Activated T-cell treated with anti-CD3 and anti-CD28 coated beads for 1 hour (primary cell): ENCODE results near the gene ETV1.
A peak's percentile ranks its signal among the peaks of the same experiment; 100 is the strongest.

Experiments used
- DNase-seq: peaks from one replicate; pipeline ENCODE4 v3.0.0-alpha.2; 2020; ENCODE audit warnings: low read depth

The ETV1 gene

GRCh38 chr7:13879143-13879542 lies 110.3 kb downstream of the ETV1 start:
- no peak for DNase-seq

DNA sequence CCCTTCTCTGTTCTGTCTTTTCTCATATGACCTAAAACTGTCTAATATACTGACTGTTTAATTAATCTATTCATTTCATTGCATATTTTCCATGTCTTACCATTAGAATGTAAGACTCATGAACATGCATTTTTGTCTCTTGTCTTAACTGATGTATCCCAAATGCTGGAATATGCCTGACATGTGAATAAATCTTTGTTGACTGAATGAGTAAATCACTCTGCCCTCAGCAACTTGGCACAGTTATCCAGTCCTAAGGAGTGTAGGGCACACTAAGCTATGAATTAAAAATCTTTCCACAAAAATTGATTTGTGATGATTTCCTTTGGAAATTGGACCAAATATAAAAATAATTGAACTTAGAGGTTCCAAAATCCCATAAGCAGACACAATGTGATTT lies 111.3 kb downstream of the ETV1 start:
- no peak for DNase-seq

DNA sequence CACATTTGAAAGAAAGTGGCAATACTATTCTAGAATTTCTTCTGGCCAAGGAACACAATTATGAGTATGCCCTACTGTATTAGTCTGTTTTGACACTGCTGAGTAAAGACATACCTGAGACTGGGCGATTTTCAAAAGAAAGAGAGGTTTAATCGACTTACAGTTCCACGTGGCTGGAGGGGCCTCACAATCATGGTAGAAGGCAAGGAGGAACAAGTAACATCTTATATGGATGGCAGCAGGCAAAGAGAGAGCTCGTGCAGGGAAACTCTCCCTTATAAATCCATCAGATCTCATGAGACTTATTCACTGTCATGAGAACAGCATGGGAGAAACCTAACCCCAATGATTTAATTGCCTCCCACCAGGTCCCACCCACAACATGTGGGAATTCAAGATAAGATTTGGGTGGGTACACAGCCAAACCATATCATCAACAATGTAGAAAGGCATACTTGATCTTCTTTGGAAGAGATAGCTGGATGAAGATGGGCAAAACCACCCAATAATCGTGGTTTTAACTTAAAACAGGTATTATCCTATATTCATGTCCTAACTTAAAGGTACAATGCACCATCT lies 113.9 kb downstream of the ETV1 start:
- DNase-seq, result no peak

DNA sequence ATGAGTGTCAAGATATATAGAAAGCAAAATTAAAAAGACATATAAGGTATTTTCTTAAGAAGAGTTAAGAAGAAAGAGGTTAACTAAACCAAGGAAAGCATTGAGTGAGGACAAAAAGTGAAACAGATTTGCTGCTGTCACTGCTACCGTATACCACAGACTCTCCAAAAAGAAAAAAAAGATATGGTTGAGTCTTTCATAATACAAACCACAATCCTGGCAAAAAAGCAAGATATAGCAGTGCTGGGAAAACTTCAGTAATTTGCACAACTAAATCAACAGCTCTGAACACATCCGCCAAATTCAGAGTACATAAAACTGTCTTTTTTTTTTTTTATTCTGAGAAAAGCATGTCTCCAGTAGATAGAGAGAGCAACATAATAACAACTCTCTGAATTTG lies 114.7 kb downstream of the ETV1 start:
- DNase-seq, result no peak

- no peak for DNase-seq
These were observed 116.8 kb downstream of the ETV1 start for GRCh38 chr7:13872709-13873108.

- DNase-seq, result no peak
These were observed 118.5 kb downstream of the ETV1 start for GRCh38 chr7:13871008-13871407.

- no peak for DNase-seq
These were observed 128.7 kb downstream of the ETV1 start for GRCh38 chr7:13860734-13861133.

DNA sequence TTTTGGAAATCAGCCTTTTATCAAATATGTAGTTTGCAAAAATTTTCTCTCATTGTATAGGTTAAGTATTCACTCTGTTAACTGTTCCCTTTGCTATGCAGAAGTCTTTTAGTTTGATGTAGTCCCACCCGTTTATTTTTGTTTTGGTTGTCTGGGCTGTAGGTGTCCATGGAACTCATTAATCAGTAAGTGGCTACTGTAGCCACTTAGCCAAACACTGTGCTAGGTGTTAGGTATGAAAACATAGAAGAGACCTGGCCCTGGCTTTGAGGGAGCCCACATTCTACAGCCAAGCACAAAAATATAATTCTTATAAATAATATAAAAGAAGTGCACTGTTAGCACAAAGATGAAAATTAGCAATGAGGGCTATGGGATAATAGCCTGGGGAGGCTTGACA lies 133.5 kb downstream of the ETV1 start:
- DNase-seq, result no peak

DNA sequence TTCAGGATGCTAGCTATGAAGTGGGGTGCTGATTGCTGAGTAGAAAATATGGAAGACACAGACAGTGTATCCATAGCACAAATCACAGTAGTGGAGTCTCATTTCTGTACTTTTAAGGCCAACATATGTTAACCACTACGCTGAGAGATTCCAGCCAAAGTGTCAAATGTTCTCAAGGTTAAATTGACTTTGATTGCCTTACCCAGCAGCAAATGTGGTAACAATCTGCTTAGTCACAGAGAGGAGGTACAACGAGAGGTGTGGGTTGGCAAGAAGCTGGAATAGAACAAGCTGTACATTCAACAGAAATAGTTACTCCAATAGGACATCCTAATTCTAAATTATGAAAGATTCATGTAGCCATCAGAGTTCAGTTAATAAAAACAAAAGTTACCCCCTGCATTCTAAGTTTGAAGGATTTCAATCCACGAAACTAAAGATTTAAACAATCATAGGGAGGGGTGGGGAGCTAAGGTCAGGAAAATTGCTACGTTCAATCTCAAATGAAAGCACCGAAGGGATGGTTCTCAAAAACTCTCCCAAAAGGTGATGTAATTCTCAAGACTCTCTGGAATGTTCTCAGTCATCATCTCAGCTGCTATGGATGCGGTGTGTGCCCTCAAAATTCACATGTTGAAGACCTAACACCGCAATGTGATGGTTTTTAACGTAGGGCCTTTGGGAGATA lies 137.0 kb downstream of the ETV1 start:
- no peak for DNase-seq

DNA sequence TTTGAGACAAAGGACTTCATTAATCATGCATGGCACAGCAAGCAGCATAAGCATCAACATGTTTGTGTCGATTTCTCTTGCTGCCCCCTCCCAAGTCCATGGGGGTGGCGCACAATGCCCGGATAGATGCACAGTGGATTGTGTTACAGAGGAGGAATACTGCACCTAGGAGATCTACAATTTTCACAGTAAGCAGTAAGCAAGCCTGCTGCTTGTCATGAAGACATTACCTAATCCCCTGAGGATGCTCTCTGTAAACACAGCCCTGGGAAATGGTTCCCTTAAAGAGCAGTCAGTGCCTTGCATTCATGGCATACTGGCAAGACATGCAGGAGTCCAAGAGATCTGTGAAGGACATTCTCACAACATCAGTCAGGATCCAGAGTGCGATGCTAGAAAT lies 137.7 kb downstream of the ETV1 start:
- no peak for DNase-seq

DNA sequence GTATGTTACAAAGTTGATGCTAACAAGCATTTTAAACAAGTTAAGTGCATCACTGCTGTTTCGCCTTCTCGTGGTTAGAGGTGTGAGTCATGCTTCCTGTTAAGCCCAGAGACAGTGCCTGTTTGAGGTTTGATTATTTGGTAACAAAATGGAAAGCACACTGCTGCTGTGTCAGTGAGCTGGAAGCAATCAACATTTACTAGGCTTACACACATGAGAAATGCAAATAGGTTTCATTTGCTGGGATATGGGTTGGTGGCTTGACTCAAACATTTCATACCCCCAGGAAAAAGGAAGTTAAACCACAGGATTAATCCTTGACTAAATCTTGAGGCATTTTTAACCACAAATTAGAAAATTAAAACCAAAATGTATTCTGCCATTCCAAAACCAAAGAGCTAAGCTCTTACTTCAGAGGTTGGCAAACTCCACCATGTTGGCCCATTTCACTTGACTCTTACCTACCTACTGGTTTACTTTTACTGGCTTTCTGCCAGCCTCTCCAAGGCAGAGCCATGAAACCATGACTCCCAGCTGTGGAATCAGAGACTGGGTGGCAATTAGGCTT lies 139.2 kb downstream of the ETV1 start:
- DNase-seq, result peak; percentile 20

GRCh38 chr7:13849163-13849892 lies 140.1 kb downstream of the ETV1 start:
- DNase-seq, result no peak

GRCh38 chr7:13848681-13849131 lies 140.8 kb downstream of the ETV1 start:
- no peak for DNase-seq

DNA sequence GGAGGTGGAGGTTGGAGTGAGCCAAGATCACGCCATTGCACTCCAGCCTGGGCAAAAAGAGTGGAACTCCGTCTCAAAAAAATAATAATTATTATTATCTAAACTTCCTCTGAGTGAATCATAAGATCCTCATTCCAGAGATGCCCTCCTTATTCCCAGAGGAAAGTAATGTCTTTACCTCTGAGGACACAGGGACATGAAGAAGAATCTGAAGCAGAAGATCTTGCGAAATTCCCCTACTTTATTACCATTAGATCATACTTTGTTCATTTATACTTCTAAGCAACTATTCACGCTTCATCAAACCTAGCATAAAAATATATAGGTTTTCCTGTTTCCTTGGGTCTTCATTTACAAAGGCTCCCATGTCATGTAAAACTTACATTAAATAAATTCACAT lies 143.1 kb downstream of the ETV1 start:
- no peak for DNase-seq

DNA sequence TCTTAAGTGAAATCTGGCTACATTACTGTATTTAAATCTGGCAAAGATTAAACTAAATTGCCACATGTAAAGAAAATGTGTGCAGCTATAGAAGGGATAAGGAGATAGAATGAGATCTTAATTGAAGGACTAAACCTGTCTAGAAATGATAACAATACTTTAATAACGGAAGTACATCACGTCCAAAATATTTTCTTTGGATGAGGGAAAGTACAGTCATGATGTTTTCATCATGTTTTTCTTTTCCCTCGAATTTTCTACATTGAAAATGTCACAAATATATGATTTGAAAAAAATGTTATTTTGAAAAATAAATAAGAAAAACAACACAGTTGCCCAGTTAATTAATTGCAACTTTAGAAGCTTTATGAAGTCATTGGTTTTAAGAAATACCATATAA lies 143.9 kb downstream of the ETV1 start:
- no peak for DNase-seq

DNA sequence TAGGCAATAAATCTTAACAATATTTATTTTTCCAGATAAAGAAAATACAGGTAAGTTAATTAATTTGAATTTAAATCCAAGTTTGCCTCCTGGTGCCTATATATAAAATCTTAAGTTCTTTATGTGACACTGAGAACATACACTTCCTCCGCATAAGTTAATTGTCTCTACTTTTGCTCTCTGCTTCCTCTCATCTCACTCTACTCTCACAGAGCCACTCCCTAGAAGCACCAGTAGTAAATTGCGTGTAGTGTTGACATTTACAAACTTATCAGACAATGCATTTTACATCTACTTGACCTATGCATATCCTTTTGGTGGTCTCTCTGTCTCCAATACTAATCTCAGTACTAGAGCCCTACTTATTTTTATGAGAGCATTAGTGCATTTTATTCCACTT lies 144.5 kb downstream of the ETV1 start:
- DNase-seq, result no peak

DNA sequence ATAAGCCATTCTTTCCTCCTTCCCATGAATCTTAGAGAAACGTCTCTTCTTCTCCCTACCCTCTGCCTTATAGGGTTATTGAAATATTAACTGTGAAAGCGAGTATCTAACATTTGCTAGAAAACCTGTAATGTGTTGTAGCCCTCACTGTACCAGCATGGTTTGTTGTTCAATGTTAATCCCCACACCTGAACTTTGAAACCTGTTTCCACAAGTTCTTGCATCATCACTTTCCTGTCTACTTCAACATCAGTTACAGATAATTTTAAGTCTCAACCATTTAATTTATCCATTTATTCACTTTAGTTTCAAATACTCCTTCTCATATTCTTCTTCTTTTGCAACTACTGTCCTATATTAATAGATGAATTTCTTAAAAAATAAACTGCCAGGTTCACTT lies 148.2 kb downstream of the ETV1 start:
- no peak for DNase-seq
